Measurements from ENCODE around the gene BPTF.
A peak's percentile ranks its signal among the peaks of the same experiment; 100 is the strongest.
"Not testable (repeated sequence)": the region's sequence is repeated elsewhere in the genome, so short reads cannot be mapped to it uniquely, and the experiment has no call there.

BPTF gene

DNA sequence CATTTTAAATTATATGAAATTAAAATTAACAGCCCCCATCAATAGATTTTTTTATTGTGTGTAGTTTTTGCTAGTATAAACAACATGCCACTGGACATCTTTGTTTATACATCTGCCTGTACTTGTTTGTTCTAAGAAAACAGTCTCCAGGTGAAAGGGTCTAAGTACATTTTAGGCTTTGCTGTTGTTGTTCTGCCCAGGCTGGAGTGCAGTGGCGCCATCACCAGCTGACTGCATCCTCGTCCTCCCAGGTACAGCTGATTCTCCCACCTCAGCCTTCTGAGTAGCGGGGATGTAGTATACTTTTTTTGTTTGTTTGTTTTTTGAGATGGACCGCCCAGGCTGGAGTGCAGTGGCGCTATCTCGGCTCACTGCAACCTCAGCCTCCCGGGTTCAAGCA, 145.5 kb downstream of the BPTF start:
- DNase-seq (ENCODE audit: low read depth) = no peak

DNA sequence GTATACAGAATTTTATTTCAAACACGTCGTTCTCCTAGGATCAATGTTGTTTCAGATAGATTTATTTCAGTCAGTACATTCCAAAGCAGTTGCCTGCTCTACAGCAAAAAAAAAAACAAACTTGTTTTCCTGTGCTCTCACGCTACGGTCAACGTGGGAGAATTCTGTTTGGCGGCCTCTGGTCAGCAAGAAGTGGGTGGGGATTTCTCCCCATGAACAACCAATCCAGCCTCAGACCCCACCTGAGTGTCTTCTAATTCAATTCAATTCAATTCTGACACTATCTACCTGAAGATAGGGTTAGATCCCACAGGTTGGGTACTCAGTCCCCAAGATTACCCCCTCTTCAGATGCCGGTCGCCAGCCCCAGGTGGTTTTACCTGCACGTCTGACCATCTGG, 148.9 kb downstream of the BPTF start:
- no peak for DNase-seq (ENCODE audit: low read depth)

DNA sequence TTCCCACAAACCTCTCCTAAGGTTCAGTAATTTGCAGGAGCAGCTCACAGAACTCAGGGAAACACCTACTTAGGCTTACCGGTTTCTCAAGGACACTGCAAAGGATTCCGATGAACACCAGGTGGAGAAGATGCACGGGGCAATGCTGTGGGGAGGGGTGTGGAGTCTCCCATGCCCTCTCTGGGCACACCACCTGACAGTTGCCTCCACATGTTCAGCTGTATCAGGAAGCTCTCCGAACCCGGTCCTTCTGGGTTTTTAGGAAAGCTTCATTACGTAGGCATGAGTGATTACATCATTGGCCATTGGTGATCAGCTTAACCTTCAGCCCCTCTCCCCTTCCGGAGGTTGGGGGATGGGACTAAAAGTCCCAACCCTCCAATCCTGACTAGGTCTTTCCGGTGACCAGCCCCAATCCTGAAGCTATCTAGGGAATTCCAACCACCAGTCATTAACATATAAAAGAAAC, 149.3 kb downstream of the BPTF start:
- no peak for DNase-seq (ENCODE audit: low read depth)

DNA sequence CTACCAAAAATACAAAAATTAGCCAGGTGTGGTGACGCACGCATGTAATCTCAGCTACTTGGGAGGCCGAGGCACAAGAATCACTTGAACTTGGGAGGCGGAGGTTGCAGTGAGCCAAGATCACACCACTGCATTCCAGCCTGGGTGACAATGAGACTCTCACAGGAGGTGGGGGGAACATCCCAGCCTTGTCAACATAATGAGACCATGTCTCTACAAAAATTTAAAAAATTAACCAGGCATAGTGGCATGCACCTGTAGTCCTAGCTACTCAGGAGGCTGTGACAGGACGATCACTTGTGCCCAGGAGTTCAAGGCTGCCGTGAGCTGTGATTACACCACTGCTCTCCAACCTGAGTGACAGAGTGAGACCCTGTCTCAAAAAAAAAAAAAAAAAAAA, 151.0 kb downstream of the BPTF start:
- DNase-seq (ENCODE audit: low read depth) = not testable (repeated sequence)

DNA sequence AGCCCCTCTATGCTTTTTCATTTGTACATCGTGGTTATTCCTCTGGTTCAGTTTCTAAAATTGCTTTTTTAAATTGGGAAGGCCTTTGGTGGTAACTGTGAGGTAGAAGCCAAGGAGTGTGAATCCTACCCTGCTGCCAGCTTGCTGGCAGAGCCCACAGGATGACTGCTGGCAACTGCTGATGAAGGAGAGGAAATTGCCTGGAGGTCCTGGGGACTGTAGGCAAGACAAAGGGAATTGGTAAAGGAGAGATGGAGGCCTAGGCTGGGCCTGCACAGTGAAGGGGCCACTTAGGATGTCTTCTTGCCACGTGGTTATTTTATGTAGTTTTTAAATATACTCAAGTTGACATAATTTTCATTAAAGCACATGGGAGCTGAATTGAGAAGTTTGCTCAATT, 155.2 kb downstream of the BPTF start:
- no peak for DNase-seq (ENCODE audit: low read depth)

DNA sequence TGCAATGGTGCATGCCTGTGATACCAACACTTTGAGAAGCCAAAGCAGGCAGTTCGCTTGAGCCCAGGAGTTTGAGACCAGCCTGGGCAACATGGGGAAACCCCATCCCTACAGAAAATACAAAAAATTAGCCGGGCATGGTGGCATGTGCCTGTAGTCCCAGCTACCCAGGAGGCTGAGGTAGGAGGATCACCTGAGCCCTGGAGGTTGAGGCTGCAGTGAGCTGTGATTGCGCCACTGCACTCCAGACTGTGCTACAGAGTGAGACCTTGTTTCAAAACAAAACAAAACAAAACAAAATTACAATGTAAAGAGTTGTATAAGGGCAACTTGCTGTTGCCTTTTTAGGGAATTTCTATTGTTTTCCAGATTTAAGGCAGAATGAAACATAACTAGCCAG, 155.6 kb downstream of the BPTF start:
- DNase-seq (ENCODE audit: low read depth) = not testable (repeated sequence)

DNA sequence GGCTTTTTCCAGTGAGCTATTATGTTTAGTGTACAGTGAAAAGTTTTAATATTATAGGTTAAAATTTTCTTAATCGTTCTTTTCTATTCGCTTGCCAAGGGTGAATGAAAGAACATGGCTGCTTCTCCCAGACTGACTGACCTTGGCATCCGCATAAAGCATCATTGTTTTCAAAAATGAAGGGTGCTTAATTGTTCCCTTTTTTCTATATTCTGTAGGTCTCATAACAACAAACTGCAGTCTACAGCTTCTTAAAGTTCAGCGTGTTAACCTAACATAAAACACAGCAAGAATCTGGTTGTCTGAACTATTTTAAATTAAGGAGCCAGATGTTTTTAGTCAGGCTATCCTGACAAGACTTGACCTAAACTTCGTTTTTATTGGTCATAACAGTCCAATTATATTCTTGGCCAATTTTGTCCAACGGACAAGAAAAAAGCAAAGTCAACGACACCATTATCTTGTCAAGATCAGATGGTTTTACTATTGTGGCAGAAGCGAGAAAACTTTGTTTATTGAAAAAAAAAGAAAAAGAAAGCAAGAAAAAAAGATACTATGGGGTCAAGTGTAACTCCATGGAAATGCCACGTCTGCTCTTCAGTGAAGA, 156.8 kb downstream of the BPTF start:
- DNase-seq (ENCODE audit: low read depth) = no peak

DNA sequence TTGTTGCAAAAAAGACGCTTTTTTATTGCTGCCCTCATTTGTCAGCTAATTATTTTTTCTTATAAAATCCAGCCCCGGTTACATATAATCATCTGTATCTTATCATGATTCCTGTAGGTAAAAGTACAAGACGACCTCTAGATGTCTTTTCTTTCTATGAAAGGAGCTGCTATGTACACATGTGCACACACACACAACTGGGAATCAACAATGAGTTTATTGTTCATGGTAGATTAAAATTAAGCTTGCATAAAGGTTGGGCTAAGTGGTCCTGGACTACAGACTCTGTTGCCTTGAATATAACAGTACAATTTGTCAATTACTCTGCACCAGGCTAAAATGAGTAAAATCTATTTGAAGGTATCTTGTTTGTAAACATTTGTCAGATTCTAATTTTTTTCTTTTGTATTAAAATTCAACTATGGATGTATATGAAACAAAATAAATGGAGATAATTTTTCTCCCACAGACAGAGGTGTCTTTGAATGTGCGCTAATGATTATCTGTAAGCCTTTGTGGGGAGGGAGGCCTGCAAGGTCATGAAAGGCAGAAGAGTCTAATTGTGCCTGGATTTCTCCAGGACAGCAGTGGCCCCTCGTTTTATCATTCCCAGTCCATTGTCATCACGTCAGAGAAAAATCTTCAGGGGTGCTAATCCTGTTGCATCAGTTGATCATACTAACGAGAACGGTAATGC, 157.5 kb downstream of the BPTF start:
- DNase-seq (ENCODE audit: low read depth) = no peak

DNA sequence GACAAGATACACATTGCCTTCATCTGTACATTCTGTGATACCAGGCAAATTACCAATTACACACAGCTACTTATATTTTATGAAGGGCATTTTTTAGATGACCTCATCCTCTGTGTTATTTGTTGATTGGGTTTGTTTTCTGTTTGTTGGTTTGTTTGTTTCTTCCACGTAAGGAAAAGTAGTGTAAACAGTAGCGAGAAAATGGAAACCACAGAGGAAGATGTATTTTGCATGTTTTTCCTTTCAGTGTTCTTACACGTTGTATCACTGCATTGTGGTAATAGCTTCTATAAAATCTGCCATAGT, 158.0 kb downstream of the BPTF start:
- no peak for DNase-seq (ENCODE audit: low read depth)

DNA sequence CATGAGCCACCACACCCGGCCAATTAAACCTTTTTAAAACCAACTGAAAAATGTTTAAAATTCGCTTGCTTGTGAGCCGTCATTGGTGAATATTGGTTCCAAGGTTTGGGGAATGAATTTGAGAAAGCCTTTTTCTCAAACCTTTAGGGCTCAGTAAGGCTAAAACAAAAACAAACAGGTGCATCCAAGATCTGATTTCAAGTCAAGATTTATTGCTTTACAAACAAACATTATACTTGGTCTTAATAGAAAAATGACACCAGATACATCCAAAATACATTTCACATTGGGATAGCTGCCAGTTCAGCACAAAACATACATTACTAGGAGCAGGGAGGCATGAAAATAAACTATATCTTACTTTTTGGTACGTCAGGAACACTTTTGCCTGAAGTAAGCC, 165.6 kb downstream of the BPTF start:
- DNase-seq (ENCODE audit: low read depth) = no peak

DNA sequence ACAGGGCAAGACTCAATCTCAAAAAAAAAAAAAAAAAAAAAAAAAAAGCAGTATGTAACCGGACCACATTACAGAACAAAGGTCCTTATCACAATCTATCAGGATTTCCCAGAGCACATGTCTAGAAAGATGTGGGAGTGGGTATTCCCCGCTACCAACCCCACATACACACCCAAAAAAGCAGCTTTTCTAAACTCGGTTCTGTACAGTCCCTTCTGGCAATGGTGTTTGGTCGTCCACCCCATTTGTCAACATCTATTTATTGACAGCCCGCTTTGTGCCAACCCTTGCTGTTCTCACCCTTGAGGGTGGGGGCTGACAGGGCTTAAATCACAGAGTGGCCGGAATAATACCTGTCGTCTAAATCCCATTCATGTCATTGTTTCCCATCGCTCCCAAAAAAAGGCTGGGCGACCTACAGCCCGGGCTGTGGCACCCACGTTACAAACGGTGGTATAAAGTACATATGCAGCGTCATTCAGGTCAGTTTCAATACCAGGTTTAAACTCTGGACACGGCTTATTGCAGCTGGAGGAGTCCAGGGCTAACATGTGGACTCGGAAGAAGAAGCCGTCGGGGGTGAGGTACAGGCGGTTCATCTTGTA, 167.3 kb downstream of the BPTF start:
- DNase-seq (ENCODE audit: low read depth) = peak; percentile 7

DNA sequence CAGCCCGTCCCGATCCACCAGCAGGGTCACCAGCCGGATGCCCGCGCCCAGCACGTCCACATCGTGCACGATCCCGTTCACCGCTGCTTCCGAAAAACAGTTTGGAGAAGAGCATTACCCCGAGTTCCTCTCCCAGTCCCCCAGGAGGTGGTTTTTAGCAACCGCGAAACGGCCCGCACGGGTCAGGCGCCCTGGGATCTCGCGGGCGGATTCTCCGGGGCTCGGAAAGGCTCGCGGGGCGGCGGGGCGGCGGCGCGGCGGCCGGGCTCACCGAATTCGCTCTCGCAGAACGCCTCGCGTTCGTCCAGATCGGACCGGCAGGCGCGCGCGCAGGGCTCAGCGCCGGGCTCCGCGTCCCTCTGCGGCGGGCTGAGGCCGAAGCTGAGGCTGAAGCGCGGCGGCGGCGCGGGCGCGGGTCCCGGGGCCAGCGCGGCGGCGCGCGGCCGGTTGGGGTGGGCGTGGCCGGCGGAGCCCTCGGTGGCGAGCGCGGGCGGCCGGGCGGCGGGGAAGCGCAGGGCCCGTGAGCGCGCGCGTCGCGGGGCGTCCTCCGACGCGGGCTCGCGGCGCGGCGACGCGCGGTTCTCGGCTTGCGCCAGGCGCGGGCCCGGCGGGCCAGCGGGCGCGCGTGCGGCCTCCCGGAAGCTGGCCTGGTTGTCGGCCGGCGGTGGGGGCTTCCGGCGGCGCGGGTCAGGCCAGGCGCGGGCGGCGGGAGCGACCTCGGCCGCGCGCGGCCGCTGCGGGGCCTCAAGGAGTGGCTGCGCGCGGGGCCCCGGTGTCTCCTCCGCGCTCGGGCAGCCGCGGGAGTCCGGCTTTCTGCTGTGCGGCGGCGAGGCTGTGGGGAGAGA, 168.1 kb downstream of the BPTF start:
- peak; percentile 91 for DNase-seq (ENCODE audit: low read depth)

DNA sequence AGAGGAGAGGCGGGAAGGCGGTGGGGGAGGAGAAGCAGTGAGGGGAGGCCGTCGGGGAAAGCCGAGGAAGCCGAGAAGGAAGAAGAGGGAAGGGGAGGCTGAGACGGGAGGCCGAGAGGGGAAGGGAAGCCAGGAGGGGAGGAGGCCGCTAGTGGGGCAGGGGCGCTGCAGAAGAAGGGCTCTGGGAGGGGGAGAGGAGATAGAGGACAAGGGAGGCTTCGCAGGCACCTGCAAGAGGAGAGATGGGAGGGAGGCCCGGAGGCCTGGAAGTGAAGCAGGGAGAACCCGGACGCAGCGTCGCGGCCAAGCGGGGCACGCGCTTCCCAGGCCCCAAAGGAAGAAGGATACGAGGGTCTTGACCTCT, 168.7 kb downstream of the BPTF start:
- DNase-seq (ENCODE audit: low read depth) = peak; percentile 37

DNA sequence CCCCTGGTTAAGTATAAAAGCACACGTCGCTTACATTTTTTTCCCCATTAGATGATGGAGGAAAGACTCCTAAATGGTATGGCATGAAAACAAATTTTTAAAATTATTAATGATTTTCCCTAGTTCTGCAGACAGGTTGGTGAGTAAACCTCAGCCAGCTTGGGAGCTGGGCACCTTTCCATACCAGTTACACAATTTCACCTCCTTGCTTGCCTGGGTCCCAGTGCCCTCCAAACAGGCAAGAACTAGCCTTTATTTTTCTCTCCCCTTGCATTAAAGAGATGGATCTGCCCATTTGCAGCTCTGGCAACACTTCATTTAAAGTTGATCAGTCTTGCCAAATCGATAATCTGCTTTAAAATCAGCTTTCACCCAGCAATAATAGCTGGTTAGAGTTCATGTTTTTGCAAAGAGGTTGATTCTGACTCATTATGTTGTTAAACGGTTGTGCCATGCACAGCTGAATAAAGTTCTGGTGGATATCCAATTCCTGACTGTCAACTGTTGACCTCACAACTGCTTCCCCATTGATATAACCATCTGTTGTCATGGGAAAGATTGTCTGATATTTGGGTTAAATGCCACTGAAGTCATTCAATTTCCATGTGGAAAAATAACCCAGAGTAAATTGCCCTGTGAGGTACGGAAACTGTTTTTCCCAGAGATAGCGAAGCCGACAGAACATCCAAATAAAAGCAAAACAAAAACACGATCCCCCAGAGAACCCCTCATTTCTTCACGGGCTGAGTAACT, 169.7 kb downstream of the BPTF start:
- peak; percentile 86 for DNase-seq (ENCODE audit: low read depth)

DNA sequence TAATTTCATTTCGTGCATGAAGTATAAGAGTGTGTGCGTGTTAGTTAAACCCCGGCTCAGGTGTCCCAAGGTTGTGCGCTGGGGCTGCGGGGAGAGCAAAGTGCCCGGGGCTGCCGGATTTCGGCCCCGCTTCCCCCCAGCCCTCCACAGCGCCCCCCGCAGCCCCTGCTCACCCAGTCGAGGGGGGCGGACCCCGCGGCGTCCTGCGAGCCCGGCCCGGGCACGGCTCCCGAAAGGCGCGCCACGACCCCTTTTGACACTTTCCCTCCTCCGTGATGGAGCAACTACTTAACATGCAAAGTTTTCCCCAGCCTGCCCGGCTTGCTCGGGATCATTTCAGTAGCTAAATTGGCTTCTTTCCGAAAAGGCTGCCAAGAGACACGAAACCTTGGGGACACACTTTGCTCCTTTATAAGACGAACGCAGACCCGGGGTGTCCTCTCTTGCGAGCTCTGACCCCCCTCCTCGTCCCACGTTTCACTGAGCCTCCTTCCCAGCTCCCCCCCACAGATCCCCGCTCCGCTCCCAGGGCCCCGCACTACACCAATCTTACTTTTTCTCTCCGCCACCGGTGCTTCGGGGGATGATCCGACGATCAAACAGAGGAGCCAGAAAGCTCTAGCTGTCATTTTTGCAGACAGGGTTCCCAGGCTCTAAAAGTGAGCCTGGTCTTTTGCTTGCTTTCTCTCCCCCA, 170.4 kb downstream of the BPTF start:
- DNase-seq (ENCODE audit: low read depth) = peak; percentile 47

DNA sequence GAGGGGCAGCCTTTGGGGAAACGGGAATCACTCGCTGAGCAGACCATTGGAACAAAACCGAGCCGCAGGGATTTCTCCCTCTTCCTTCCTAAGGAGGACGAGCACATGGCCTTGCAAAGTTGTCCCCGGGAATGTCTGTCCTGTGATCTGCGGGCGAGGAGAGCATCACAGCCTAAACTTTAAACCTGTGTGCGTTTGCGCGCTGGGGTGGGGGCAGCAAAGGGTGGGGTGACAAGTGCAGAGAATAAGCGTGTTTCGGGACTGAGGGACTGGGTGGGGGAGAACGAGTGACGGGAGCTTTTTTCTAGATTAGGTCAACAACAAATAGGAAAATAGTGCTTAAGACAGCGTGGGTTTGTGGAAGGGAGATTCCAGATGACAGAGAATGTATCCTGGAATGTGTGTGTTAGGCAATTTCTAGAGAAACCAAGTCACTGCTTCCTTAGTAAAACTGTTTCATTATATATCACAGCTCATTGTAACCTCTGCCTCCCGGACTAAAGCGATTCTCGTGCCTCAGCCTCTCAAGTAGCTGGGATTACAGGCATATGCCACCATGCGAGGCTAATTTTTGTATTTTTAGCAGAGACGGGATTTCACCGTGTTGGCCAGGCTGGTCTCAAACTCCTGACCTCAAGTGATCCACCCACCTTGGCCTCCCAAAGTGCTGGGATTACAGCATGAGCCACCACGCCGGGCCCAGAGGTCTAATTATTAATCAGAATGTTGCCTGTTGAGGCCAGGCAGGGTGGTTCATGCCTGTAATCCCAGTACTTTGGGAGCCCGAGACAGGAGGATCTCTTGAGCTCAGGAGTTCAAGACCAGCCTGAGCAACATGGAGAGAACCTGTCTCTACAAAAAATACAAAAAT, 171.2 kb downstream of the BPTF start, which contains the start of gene C17orf58:
Gene C17orf58, minus strand, starts transcription at position 169 of the 871 bp plus-strand sequence. CDS start 271 bp downstream, outside the sequence.
- DNase-seq (ENCODE audit: low read depth) = peak; percentile 37

DNA sequence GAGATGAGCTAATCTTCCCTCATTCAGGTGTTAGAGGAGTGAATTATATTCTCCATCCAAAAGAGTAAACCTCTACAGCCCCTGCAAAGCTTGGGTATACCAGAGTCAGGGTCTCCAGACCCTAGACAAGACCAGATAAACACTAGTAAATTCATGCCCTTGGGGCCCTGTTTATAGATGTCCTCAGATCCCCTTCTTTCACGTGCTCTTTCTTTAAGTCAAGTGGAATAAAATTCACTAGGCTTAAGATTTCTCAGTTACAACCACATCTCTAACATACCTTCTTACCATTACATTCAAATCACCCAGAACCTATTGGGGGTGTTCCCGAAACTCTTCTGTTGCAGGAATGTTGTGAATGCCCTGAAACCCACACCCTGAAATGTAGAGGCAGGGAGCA, 173.2 kb downstream of the BPTF start:
- DNase-seq (ENCODE audit: low read depth) = peak; percentile 56

DNA sequence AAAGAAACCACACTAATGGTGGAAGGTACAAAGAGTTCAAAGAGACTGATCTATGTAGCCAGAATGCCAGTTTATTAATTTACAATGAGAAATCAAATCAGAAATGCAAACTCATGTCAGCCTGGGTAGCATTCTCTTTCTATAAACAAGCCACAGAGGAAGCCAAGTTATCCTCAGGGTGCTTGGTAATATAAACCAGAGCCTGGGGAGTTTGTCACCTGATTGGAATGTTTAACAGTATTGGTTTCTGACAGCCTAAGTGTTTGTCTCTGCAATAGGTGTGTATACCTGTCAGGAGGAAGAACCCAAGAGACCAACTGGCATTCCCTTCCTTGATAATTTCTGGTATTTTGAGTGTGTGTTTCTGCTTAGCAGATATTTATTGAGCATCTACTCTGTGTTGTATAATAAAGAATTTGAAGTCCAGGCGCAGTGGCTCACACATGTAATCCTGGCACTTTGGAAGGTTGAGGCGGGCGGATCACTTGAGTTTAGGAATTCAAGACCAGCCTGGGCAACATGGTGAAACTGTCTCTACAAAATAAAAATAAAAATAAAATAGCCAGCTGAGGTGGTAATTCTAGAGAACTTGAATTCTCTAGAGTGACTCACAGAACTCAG, 174.1 kb downstream of the BPTF start:
- DNase-seq (ENCODE audit: low read depth) = peak; percentile 69

DNA sequence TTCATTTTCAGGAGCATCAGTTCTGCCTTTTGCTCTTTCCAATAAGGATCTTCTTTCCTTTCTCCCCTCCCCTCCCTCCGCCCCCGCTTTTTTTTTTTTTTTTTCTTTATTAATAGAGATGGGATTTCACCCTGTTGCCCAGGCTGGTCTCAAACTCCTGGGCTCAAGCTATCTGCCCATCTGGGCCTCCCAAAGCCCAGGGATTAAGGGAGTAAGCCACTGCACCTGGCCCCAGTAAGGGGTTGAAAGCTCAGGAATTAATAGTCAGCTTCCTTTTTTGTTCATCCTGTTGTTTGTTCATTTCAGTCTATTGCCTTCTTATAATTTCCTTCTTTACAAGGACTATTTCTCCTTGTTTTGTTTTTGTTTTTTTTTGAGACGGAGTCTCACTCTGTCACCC, 178.9 kb downstream of the BPTF start:
- no peak for DNase-seq (ENCODE audit: low read depth)

DNA sequence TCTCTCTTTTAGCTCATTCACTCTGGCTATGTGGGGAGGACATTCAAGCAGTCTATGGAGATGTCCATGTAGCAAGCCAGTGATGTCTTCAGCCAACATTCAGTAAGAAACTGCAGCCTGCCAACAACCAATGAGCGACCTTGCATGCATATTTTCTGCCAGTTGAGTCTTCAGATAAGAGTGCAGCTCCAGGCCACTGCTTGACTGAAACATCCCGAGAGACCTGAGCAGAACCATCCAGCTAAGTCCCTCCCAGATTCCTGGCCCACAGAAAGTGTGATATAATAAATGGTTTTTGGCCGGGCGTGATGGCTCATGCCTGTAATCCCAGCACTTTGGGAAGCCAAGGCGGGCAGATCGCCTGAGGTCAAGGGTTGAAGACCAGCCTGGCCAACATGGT, 181.5 kb downstream of the BPTF start:
- DNase-seq (ENCODE audit: low read depth) = no peak
